IPS-15b (cell line): ENCODE measurements around the gene ORC2.

ENCODE experiments used
- H3K27me3 ChIP-seq: one replicate; pipeline ENCODE4 v1.6.1; 2013; ENCODE audit warnings: low read length; ENCODE audit not compliant: control insufficient read depth, insufficient read depth
- H3K36me3 ChIP-seq: one replicate; pipeline ENCODE4 v1.6.1; 2013; ENCODE audit warnings: low read length; ENCODE audit not compliant: control insufficient read depth, insufficient read depth
- H3K4me1 ChIP-seq: one replicate; pipeline ENCODE4 v1.6.1; 2013; ENCODE audit warnings: mild to moderate bottlenecking, low read length; ENCODE audit not compliant: control insufficient read depth, insufficient read depth
- H3K4me3 ChIP-seq: one replicate; pipeline ENCODE4 v1.5.1; 2013; ENCODE audit warnings: low read depth, low read length
- H3K9ac ChIP-seq: one replicate; pipeline ENCODE4 v1.6.1; 2013; ENCODE audit warnings: low read depth, mild to moderate bottlenecking, low read length
- H3K9me3 ChIP-seq: one replicate; pipeline ENCODE4 v1.6.1; 2013; ENCODE audit warnings: mild to moderate bottlenecking, low read length; ENCODE audit not compliant: control insufficient read depth, insufficient read depth

Gene ORC2

GRCh38 chr2:200877443-200877842 lies 86.0 kb downstream of the ORC2 start:
- Histone ChIP-seq H3K36me3 (peaks cover 7% of the 10 kb centered on the region), H3K4me3 (no peak overlapping the region), H3K9ac (no peak overlapping the region), H3K9me3 (no peaks in the 10 kb centered on the region), H3K27me3 (no peaks in the 10 kb centered on the region), H3K4me1 (no peaks in the 10 kb centered on the region)

GRCh38 chr2:200873560-200873959 lies 89.9 kb downstream of the ORC2 start:
- no peak overlapping the region for H3K4me3 ChIP-seq
- H3K36me3 ChIP-seq, result peaks cover 11% of the 10 kb centered on the region
- no peaks in the 10 kb centered on the region for H3K27me3 ChIP-seq
- H3K9me3 ChIP-seq, result no peaks in the 10 kb centered on the region
- no peak overlapping the region for H3K9ac ChIP-seq
- no peaks in the 10 kb centered on the region for H3K4me1 ChIP-seq

- Histone ChIP-seq H3K9me3 (no peaks in the 10 kb centered on the region), H3K36me3 (peaks cover 7% of the 10 kb centered on the region), H3K4me3 (no peak overlapping the region), H3K27me3 (no peaks in the 10 kb centered on the region), H3K4me1 (no peaks in the 10 kb centered on the region), H3K9ac (no peak overlapping the region)
Observed at GRCh38 chr2:200871151-200871550, 92.3 kb downstream of the ORC2 start.

GRCh38 chr2:200869014-200869413 lies 94.4 kb downstream of the ORC2 start:
- Histone ChIP-seq H3K4me1 (no peaks in the 10 kb centered on the region), H3K9ac (no peak overlapping the region), H3K9me3 (no peaks in the 10 kb centered on the region), H3K4me3 (no peak overlapping the region), H3K36me3 (peaks cover 7% of the 10 kb centered on the region), H3K27me3 (no peaks in the 10 kb centered on the region)

- Histone ChIP-seq H3K4me3 (peak within 1 kb of the TSS; percentile 99), H3K36me3 (peaks cover 8% of the 10 kb centered on the region), H3K9ac (peak within 1 kb of the TSS; percentile 87), H3K4me1 (peaks cover 2% of the 10 kb centered on the region), H3K9me3 (no peaks in the 10 kb centered on the region), H3K27me3 (no peaks in the 10 kb centered on the region)
Observed at GRCh38 chr2:200864176-200865034, 99.1 kb downstream of the ORC2 start, which contains the start of gene CLK1. Gene CLK1 (minus strand): TSS chr2:200864658. CDS start chr2:200861862, 2,796 bp downstream.

- peaks cover 13% of the 10 kb centered on the region for H3K36me3 ChIP-seq
- H3K9ac ChIP-seq, result peak overlapping the region; percentile 87
- H3K4me3 ChIP-seq, result peak overlapping the region; percentile 99
- peaks cover 2% of the 10 kb centered on the region for H3K4me1 ChIP-seq
- H3K9me3 ChIP-seq, result no peaks in the 10 kb centered on the region
- no peaks in the 10 kb centered on the region for H3K27me3 ChIP-seq
Observed at GRCh38 chr2:200863782-200864175, 99.7 kb downstream of the ORC2 start.

- peak overlapping the region; percentile 87 for H3K9ac ChIP-seq
- no peaks in the 10 kb centered on the region for H3K9me3 ChIP-seq
- H3K4me3 ChIP-seq, result peak overlapping the region; percentile 99
- peaks cover 2% of the 10 kb centered on the region for H3K4me1 ChIP-seq
- peaks cover 17% of the 10 kb centered on the region for H3K36me3 ChIP-seq
- H3K27me3 ChIP-seq, result no peaks in the 10 kb centered on the region
Observed at GRCh38 chr2:200862532-200863000, 100.9 kb downstream of the ORC2 start.

GRCh38 chr2:200861617-200862155 lies 101.8 kb downstream of the ORC2 start:
- no peaks in the 10 kb centered on the region for H3K27me3 ChIP-seq
- H3K4me3 ChIP-seq, result peak overlapping the region; percentile 18
- no peak overlapping the region for H3K9ac ChIP-seq
- H3K4me1 ChIP-seq, result peaks cover 2% of the 10 kb centered on the region
- H3K36me3 ChIP-seq, result peaks cover 22% of the 10 kb centered on the region
- H3K9me3 ChIP-seq, result no peaks in the 10 kb centered on the region

- peaks cover 32% of the 10 kb centered on the region for H3K36me3 ChIP-seq
- no peak overlapping the region for H3K4me3 ChIP-seq
- H3K9ac ChIP-seq, result no peak overlapping the region
Observed at GRCh38 chr2:200860092-200860795, 103.2 kb downstream of the ORC2 start.

More at GRCh38 chr2:200860092-200860795, 103.2 kb downstream of the ORC2 start:
- Histone ChIP-seq H3K9me3 (no peaks in the 10 kb centered on the region), H3K4me1 (peaks cover 2% of the 10 kb centered on the region), H3K27me3 (no peaks in the 10 kb centered on the region)
